Activated T-cell treated with anti-CD3 and anti-CD28 coated beads for 4 hours (primary cell): ENCODE measurements around the gene ZFAND2B.

Experiments
- DNase-seq: peaks from one replicate; pipeline ENCODE4 v3.0.0-alpha.2; 2020

ZFAND2B gene

DNA sequence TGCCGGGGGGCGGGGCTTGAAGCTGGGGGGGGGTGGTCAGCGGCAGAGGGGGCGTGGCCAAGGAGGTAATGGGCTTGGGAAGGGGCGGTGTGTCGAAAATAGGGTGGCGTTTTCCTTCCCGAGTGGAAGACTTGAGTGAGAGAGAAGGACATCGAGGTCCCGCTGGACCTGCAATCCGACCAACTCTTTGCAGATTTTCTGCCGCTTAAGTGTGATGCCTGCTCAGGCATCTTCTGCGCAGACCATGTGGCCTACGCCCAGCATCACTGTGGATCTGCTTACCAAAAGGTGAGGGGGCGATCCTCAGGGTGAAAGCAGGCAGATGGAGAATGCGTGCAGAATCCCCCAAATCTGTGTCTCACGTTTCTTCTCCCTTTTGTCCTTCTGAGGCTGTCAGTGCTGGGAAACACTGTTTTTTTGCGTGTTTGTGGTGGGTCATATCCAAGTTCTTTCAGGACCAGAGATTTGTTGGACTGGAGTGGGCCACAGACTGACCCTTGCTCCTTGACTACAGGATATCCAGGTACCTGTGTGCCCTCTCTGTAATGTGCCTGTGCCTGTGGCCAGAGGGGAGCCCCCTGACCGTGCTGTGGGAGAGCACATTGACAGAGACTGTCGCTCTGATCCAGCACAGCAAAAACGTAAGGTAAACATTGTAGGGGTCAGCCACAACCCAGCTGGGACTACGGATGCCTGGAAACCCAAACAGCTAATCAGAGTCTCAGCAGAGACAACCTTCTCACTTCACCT is 727 bp downstream of the ZFAND2B start:
- DNase-seq = no peak

DNA sequence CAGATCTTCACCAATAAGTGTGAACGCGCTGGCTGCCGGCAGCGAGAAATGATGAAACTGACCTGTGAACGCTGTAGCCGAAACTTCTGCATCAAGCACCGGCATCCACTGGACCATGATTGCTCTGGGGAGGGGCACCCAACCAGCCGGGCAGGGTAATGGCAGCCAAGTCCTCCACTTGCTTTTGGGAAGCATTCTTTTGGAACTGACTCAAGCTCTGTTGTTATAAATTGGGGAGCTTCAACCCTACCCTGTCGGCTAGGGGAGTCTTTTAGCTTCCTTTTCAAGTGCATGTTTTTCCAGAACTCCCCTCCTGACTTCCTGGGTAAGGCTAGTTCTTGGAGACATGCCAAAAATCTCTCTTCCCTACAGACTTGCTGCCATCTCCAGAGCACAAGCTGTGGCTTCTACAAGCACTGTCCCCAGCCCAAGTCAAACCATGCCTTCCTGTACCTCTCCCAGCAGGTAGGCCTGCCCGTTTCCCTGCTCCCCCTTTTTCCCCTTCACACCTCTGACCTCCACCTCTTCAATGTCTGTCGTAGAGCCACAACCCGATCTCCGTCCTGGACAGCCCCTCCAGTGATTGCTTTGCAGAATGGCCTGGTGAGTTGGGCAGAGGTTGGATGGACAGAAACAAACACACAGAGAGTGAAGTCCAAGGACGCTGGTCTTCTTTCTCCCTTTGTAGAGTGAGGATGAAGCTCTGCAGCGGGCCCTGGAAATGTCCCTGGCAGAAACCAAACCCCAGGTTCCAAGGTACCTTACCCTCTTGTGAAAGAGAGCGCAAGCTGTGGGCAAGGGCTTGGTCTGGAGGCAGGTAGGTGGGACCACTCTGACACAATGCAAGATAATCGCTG is 1.5 kb downstream of the ZFAND2B start:
- no peak for DNase-seq

DNA sequence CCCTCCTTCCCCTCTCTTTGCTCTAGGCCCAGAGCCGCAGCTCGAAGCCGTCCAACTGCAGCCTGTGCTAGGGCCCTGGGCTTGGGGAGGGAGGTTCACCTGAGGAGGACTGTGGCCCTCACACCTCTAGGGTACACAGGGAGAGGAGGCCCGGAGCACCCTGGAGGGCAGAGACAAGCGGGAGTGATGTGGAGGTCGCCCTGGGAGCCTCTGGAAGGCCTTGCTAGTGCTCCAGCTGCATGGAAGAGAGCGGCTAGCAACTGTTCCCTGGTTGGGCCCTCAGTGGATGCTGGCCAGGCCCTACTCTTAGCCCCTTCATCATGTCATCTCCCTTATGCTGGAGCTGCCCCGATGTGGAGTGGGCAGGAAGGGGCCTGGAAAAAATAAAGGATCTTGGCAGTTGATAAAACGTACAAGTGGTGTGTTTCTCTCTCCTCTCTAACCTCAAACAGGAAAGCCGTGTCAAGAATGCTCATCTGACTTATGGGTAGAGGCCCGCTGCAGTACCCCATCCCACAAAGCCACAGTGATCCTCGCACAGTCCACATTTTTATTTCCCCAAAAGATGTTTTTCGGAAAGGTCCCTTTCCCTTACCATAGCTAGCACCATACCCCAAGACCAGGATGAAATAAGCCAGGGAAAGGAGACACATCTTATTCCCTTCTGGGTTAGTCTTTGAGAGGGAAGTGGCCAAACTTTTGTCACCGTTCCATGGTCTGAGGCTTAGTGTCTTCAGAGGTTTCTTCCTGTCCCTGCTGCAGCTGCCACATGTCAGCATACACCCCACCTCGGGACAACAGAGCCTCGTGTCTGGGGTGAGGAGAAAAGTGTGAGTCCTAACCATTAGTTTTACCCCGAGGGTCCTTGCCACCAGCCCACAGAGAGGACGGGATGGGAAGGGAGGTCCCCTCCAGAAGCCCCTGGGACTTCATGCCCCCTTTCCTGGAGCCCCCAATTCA is 2.9 kb downstream of the ZFAND2B start:
- DNase-seq = no peak

DNA sequence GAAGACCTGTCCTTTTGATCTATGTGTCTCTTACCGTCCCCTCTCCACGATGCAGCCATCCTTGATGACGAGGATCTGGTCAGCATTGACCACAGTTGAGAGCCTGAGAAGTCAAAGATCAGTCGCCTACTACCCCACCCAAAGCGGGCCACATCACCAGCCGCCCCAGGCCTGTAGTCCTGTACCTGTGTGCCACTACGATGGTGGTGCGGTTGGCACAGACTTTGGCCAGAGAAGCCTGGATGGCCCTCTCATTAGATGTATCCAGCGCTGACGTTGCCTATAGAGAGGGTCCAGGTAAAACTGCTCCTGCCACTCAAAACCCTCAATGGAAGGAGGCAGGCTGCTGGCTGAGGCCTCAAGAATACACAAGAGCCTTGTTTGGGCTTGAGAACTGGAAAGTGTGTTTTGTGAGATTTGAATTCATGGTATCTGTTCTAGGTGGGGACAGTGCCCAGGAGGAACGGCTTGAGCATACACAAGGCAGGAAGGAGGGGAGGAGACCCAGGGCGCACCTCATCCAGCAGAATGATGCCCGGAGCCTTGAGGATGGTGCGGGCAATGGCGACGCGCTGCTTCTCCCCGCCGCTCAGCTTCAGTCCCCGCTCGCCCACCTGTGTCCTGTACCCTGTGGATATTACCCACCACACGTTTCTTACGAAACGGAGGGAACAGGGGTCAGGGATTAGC is 3.8 kb downstream of the ZFAND2B start:
- no peak for DNase-seq

DNA sequence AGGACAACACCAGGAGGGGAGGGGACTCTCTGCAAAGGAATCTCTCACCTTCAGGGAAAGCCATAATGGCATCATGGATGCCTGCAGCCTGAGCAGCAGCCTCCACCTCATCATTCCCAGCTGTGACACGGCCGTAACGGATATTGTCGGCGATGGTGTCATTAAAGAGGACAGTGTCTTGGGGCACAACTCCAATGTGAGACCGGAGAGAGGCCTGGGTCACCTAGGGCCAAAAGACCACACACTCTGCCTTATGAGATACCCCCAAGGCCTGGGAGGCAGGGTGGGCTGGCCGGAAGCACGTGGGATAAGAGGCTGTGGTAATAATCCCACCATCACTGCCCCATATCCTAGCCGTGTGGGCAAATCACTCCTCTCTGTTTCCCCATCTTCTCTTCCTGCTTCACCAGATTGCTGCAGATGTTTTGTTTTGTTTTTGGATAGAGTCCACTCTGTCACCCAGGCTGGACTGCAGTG is 4.3 kb downstream of the ZFAND2B start:
- DNase-seq = no peak

DNA sequence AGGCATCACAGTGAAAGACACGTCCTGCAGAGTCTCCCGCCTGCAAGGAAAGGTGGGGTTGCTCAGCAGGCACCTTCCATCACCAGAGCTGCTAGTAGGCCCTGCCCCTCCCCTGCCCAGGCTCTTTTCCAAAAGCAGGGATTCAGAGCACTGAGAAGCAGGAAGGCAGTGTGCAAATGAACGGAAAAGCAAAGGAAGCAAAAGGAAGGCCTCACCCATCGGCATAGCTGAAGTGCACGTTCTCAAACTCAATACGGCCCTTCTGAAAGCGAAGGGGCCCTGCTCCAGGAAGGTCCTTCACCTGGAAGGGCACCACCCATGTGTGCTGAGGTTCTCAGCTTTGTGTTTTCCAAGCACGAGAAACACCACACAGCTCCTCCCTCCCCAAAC is 6.4 kb downstream of the ZFAND2B start:
- no peak for DNase-seq

DNA sequence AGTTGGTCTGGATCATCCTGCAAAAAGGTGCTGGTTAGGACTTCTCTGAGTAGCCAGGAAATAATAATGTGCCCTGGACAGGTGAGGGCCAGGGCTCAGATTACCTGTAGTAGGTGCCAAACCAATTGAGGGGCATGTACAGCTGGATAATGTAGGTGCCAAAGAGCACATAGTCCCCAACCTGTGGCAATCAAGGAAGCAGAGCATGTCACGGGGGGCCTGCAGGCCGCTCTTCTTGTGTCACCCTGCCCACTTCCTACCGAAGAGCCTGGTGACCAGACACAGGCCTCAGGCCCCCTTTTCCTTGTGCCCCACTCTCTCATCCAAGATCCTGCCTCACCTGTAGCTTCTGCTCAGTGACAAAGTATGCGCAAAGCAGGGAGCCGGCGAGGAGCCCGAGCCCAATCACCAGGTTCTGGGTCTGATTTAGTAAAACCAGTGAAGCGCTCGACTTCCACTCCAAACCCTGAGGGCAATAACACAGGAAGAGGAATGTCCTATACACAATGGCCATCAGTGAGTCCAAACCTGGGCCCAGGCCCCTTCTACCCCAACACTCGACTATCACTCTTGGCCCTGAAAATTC is 7.0 kb downstream of the ZFAND2B start:
- DNase-seq = no peak

DNA sequence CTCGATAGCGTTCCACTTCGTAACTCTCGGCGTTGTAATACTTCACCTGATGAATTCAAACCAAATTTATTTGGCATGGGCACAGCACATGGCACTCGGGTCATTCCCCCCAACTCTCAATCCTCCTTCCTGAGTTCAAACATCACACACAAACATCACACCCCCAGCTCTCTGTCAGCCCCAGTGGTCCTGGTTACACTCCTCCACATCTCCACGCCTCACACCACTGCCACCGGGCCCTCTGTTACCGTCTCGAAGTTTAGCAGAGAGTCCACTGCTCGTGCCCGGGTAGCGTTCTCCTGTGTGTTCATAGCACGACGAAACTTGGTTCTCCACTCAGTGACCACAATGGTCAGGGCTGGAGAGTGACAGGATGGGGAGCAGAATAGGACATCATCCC is 7.6 kb downstream of the ZFAND2B start:
- DNase-seq = no peak

DNA sequence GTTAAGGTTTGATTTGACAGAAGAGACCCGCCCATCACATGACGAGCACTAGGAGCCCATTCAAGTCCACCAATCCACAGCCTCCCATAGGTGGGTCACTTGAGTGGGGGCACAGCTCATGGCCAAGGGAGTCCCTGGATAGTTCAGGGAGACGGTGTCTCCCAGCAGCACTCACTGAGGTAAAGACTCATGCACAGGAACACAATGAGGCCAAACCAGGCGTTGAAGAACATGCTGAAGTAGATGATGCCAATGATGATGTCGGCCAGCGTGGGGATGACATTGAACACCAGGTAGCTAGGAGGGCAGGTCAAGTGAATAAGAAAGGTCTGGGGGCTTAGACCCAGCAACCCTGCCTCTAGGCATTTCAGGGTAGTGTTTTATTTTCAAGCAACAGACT is 8.2 kb downstream of the ZFAND2B start:
- DNase-seq = no peak

DNA sequence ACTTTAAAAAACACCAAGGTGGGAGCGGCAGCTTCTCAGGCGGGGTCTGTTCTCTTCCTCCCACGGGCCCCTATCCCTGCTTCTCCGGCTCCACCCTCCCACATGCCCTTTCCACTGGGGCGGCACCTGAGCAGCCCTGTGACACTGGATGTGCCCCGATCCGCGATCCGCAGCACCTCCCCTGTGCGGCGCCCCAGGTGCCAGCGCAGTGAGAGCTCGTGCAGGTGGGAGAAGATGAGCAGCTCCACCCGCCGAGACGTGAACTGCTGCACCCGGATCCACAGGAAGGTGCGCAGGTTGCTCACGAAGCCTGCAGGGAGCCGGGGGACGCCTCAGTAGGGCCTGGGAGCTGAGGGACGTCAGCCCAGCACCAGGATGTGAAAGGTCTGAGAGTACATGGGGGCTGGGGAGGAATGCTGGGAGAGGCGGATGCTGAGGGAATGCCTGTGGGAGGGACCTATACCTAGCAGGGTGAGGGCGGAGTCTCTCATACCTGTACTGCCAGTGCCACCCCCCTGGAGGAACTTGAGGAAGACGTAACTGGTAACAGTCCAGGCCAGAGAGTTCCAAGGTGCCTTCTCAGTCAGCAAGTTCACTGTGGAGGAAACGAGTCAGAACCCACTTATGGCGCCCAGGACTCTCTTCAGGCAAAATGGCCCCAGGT is 9.4 kb downstream of the ZFAND2B start:
- no peak for DNase-seq

DNA sequence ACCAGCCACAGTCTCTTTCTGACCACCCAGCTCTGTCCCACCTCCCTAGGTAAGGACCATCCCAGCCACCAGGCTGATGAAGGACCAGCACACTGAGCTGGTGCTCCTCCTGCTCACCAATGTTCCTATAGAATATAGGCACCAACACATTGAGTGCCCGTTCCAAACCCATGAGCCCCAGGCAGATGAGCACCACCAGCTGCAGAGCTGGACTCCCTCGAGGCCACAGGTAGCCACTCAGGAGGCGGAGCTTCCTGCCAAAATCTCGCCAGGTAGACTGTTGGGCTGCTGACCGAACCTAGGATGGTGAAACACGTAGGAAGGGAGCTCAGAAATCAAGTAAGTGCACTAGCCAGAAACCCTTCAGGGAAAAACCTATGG is 9.9 kb downstream of the ZFAND2B start:
- no peak for DNase-seq

DNA sequence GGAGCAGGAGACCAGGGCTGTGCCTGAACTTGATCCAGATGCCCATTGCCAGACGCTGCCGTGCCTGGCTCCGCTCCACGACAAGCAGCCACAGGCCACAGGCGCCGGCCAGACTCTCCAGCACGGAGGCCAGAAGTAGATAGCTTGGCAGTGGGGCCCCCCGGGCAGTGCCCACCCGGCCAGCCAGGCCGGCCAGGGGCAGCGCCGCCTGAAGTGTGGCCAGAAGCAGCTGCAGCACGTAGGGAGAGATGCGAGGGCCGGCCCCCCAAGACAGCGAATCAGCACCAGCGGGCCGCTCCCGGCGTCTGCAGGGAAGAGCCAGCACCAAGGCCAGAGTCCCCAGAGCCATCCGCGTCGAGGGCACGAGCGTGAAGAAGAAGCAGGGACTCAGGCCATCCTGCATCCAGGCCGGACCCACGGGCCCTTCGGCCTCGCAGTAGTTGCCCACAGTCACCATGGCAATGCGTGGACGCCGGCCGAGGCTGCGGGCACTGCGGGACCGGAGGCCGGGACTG is 11.7 kb downstream of the ZFAND2B start:
- DNase-seq = no peak

DNA sequence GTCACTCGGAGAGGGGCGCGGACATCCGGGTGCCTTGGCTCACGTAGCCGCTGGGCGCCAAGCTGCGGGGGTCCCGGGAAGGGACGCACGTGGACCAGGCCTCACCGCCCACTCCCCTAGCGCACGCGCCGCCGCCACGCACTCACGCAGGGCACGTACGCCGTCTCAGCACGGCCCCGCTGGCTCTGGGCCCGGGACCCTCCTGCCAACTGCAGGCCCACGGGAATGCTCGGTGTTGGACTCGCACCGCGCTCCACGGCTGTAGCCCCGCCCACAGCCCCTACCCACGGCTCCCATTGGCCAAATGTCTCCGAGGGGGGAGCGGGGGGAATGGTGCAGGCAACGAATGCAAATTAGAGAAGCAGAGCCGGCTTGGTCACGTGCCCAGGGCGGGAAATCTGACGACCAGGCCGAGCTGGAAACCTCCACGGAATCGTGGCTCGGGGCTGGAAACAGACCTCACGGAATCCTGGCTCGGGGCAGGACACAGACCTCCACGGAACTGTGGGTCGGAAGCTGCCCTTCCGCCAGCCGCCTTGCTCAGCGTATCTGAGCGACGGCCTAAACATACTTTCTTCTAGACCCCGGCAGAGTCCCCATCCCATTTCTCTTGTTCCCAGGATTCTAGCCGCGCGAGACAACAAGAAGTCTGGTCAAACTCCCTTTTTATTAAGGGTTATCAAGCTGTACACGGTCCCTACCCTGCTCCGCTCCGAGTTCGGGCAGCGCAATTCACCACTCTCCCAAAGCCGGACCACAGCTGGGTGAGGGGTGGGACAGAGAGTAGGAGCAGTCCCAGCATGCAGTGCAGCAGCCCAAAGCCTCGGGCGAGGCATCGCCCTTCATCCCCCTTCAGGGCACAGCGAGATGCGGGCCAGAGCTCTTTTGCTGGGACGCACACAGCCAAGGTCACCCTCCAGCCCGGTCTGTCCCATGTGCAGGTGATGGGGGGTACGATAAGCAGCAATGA is 12.4 kb downstream of the ZFAND2B start, which contains the start of gene ABCB6:
TSS of gene ABCB6 (minus strand) at position 227 of the 970 bp plus-strand sequence. CDS start 285 bp downstream, outside the sequence.
- peak; percentile 83 for DNase-seq

DNA sequence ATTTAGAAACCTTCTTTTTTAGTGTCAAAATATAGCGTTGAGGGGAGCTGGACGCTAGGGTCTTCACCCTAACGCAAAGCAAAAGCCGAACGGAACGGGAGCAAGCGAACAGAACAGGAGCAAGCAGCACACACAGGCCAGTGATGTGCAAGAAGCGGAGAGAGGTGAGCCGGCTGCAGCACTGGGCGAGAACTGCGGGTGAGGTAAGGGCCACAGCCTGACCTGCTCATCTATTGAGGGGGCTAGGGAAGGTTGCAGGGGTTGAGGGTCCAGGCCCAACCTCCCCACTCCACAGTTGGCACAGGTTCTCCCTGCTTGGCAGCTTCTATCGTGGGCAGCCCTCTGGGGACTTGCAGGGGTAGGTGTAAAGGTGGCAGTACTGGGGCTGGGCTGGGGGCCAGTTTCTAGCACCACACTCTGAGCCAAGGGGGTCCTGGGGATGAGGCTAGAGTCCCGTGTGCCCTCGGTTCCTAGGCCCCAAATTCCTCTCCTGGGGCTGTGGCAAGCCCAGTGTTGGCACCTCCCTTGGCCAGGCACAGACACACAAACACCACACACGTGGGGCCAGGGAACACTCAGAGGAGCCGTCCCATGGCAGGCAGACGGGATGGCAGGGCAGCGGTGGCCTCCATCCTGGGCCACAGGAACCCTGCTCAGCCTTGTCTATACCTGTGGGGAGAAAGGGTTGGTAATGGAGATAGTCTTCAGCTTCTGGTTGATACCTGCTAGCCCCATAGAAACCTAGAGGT is 13.4 kb downstream of the ZFAND2B start:
- DNase-seq = no peak

DNA sequence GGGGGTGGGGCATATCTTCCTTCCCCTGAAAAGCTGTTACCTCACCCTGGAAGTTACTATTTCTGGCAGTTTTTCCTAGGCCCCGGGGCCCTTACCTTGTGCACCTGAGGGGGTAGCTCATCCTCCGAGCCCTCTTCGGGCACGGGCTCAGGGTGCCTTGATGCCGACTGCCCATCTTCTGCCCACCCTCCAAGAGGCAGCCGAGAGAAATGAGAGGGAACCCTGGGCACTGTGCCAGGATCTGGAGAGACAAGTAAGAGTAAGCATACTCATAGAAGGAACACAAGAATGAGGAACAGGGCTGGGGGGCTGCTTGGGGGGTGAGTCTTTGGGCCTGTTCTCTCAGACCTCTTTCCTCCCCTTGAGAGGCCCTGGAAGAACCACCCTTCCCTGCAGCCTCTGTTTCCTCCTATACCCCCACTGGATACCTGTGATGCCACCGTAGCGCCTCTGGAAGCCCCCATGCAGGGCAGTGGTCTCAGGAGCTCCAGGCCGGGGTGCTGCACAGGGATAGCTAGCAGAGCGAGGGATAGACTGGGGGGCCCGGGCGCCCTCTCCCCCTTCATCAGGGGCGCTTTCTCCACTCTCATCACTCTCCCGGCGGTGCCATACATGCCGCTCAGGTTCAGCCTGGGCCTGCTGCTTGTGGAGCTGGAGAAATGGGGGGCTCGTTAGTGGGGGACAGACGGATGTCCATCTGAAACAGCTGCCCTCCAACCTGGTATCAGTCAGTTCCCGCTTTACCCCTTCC is 14.2 kb downstream of the ZFAND2B start:
- no peak for DNase-seq

DNA sequence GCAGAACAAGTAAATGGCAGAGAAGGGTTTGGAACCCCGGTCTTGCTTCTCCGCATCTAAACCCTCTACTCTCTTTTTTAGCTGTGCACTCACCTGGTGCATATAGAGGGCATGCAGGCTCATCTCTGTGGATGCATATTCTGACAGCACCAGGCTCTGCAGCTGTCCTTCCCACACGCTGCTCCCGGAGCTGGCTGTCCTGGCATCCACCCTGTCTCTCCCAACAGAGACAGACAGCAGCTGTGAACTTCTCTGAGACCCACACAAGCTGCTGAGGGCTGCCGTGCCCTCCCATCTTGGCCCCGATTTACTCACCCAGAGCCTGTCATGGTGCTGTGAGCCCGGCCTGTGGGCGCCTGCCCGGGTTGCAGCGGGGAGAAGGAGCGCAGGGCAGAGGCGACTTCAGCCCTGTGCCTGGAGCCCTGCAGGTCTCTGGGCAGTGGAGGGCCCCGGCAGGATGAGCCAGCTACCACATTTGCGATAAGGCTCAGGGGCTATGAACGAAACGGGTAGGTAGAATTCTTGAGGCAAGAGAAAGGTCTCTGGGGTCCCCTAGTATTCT is 15.5 kb downstream of the ZFAND2B start:
- no peak for DNase-seq

DNA sequence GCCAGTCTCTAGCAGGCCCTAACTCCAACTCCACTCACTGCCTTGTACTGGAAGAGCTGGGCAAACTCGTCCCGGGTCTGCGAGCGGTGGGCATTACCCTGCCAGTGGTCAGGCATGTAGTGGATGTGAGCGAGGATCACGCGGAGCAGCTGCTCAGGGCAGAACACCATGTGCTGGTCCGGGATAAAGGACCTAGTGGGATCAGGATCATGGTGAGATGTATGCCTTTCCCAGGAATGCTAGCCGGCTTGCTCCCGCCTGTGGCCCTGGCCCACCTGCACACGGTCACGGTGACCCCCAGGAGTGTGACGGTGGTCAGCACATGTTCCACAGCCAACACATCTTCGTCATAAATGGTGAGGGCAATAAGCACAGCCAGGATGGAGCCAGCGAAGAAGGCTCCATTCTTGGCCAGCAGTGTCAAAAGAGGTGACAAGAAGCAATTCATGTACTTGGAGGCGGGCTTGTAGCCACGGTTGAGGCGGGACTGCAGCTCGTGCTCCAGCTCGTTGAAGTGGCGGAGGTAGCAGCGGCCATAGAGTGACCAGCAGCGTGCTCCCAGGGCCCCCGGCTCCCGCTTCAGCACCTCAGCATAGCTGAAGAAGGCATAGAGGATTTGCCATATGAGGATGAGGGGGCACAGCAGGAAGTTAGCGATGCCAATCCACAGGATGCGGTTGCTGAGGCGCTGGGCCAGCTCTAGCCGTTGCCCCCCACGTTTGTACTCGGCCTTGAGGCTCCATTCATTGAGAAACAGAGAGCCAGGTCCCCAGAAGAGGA is 17.4 kb downstream of the ZFAND2B start:
- DNase-seq = no peak
